Measurements from ENCODE around the gene ANK3.

Gene ANK3

GRCh38 chr10:60200012-60200681, 189.5 kb downstream of the ANK3 start:
- Histone ChIP-seq H3K27ac (ENCODE audit: low read length) (no peak overlapping the region), H3K9me3 (ENCODE audit: control insufficient read depth in 2 of 2, low read length in 2 of 2) (no peaks in the 10 kb centered on the region), H3K27me3 (ENCODE audit: control insufficient read depth in 1 of 2, insufficient read depth in 2 of 2, low read length in 2 of 2) (no peaks in the 10 kb centered on the region), H3K4me3 (ENCODE audit: low read length in 2 of 2) (no peak overlapping the region), H3K4me1 (ENCODE audit: control insufficient read depth, insufficient read depth, low read length) (no peaks in the 10 kb centered on the region), H3K36me3 (ENCODE audit: control insufficient read depth in 2 of 2, insufficient read depth in 2 of 2, low read length in 2 of 2) (peaks cover 0 to 3% of the 10 kb centered on the region in 2 donors), H3K9ac (ENCODE audit: low read length in 2 of 2) (no peak overlapping the region)

DNA sequence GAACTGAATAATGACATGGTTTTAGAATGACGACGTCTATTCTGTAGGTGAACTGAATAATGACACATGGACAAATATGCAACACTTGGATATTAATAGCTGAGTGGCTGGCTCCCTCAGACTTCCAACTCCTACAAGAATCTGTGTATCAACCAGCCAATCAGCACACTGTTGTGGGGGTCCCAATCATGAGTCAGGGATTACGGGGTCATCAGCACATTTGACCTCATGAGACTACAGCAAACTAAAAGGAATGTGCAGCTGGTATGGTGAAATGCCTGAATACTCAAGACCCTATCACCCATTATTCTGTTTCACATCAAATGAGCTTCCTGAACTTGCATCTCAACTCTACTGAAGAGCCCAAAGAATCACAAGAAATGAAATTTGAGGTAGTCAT, 192.5 kb downstream of the ANK3 start:
- Histone ChIP-seq H3K4me3 (ENCODE audit: low read length in 2 of 2) (no peak overlapping the region), H3K27me3 (ENCODE audit: control insufficient read depth in 1 of 2, insufficient read depth in 2 of 2, low read length in 2 of 2) (no peaks in the 10 kb centered on the region), H3K9me3 (ENCODE audit: control insufficient read depth in 2 of 2, low read length in 2 of 2) (no peaks in the 10 kb centered on the region), H3K4me1 (ENCODE audit: control insufficient read depth, insufficient read depth, low read length) (no peaks in the 10 kb centered on the region), H3K27ac (ENCODE audit: low read length) (no peak overlapping the region), H3K36me3 (ENCODE audit: control insufficient read depth in 2 of 2, insufficient read depth in 2 of 2, low read length in 2 of 2) (peaks cover 0 to 3% of the 10 kb centered on the region in 2 donors), H3K9ac (ENCODE audit: low read length in 2 of 2) (no peak overlapping the region)

DNA sequence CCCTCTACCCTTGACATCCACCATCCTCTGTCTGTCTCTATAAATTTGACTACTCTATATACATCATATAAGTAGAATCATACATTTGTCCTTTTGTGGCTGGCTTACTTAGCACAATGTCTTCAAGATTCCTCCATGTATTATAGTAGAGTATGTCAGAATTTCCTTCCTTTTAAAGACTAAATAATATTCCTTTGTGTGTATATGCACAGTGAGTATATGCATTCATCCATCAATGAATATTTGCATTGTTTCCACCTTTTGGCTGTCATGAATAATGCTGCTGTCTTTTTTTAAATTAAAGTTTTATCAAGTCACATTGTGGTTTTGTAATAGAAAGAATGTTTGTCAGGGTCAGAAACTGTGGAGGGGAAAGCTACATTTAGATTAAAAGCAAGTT, 195.3 kb downstream of the ANK3 start:
- Histone ChIP-seq H3K27ac (ENCODE audit: low read length) (no peak overlapping the region), H3K27me3 (ENCODE audit: control insufficient read depth in 1 of 2, insufficient read depth in 2 of 2, low read length in 2 of 2) (no peaks in the 10 kb centered on the region), H3K4me1 (ENCODE audit: control insufficient read depth, insufficient read depth, low read length) (no peaks in the 10 kb centered on the region), H3K9me3 (ENCODE audit: control insufficient read depth in 2 of 2, low read length in 2 of 2) (no peaks in the 10 kb centered on the region), H3K36me3 (ENCODE audit: control insufficient read depth in 2 of 2, insufficient read depth in 2 of 2, low read length in 2 of 2) (peaks cover 0 to 3% of the 10 kb centered on the region in 2 donors), H3K4me3 (ENCODE audit: low read length in 2 of 2) (no peak overlapping the region), H3K9ac (ENCODE audit: low read length in 2 of 2) (no peak overlapping the region)

GRCh38 chr10:60192946-60193345, 196.7 kb downstream of the ANK3 start:
- Histone ChIP-seq H3K4me3 (ENCODE audit: low read length in 2 of 2) (no peak overlapping the region), H3K27me3 (ENCODE audit: control insufficient read depth in 1 of 2, insufficient read depth in 2 of 2, low read length in 2 of 2) (no peaks in the 10 kb centered on the region), H3K27ac (ENCODE audit: low read length) (no peak overlapping the region), H3K9me3 (ENCODE audit: control insufficient read depth in 2 of 2, low read length in 2 of 2) (no peaks in the 10 kb centered on the region), H3K9ac (ENCODE audit: low read length in 2 of 2) (no peak overlapping the region), H3K4me1 (ENCODE audit: control insufficient read depth, insufficient read depth, low read length) (no peaks in the 10 kb centered on the region), H3K36me3 (ENCODE audit: control insufficient read depth in 2 of 2, insufficient read depth in 2 of 2, low read length in 2 of 2) (peaks cover 0 to 3% of the 10 kb centered on the region in 2 donors)

- Histone ChIP-seq H3K4me1 (ENCODE audit: control insufficient read depth, insufficient read depth, low read length) (no peaks in the 10 kb centered on the region), H3K36me3 (ENCODE audit: control insufficient read depth in 2 of 2, insufficient read depth in 2 of 2, low read length in 2 of 2) (no peaks in the 10 kb centered on the region), H3K4me3 (ENCODE audit: low read length in 2 of 2) (no peak overlapping the region), H3K27me3 (ENCODE audit: control insufficient read depth in 1 of 2, insufficient read depth in 2 of 2, low read length in 2 of 2) (no peaks in the 10 kb centered on the region), H3K9me3 (ENCODE audit: control insufficient read depth in 2 of 2, low read length in 2 of 2) (no peaks in the 10 kb centered on the region), H3K27ac (ENCODE audit: low read length) (no peak overlapping the region), H3K9ac (ENCODE audit: low read length in 2 of 2) (no peak overlapping the region)
Measured at GRCh38 chr10:60189861-60190475, 199.7 kb downstream of the ANK3 start.

DNA sequence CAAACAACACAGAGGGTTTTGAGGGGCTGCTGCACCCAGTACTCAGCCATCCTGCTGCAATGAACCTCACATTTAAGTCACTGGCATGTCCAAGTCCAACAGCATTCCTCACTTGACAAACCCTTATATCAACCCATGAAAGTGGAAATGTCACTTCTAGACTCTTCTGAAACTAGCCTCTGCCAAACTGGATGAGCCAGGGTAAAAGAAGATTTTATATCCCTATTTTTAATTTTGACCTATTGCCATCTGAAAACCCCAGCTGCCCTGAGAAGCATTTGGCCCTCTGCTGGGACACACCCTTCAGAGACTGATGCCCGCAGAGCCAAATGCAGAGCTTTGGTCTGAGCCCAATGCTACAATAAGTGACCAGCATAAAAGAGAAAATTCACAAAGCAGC, 201.1 kb downstream of the ANK3 start:
- no peaks in the 10 kb centered on the region for H3K27me3 ChIP-seq (ENCODE audit: control insufficient read depth in 1 of 2, insufficient read depth in 2 of 2, low read length in 2 of 2)
- no peaks in the 10 kb centered on the region for H3K4me1 ChIP-seq (ENCODE audit: control insufficient read depth, insufficient read depth, low read length)
- no peak overlapping the region for H3K9ac ChIP-seq (ENCODE audit: low read length in 2 of 2)
- H3K9me3 ChIP-seq (ENCODE audit: control insufficient read depth in 2 of 2, low read length in 2 of 2), result no peaks in the 10 kb centered on the region
- no peak overlapping the region for H3K27ac ChIP-seq (ENCODE audit: low read length)
- H3K4me3 ChIP-seq (ENCODE audit: low read length in 2 of 2), result no peak overlapping the region
- H3K36me3 ChIP-seq (ENCODE audit: control insufficient read depth in 2 of 2, insufficient read depth in 2 of 2, low read length in 2 of 2), result no peaks in the 10 kb centered on the region

DNA sequence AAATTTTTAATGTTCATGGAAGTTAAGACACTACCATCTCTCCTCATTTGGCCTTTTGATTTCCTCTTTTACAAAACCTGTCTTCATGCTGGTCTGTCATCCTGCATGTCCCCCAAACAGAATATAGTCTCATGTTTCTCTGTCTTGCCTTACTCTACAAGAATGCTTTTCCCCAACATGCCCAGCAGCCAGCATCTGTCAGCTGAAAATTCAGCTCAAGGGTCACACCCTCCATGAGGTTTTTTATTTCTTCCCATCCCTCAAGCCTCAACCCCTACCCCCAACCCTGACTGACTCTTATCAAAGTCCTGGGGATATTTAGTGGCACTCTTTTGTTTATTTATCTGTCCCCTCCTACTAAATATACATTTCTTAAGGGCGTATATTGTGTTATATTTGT, 202.0 kb downstream of the ANK3 start:
- Histone ChIP-seq H3K27ac (ENCODE audit: low read length) (no peak overlapping the region), H3K36me3 (ENCODE audit: control insufficient read depth in 2 of 2, insufficient read depth in 2 of 2, low read length in 2 of 2) (no peaks in the 10 kb centered on the region), H3K9me3 (ENCODE audit: control insufficient read depth in 2 of 2, low read length in 2 of 2) (no peaks in the 10 kb centered on the region), H3K4me3 (ENCODE audit: low read length in 2 of 2) (no peak overlapping the region), H3K4me1 (ENCODE audit: control insufficient read depth, insufficient read depth, low read length) (no peaks in the 10 kb centered on the region), H3K9ac (ENCODE audit: low read length in 2 of 2) (no peak overlapping the region), H3K27me3 (ENCODE audit: control insufficient read depth in 1 of 2, insufficient read depth in 2 of 2, low read length in 2 of 2) (no peaks in the 10 kb centered on the region)

- no peak overlapping the region for H3K4me3 ChIP-seq (ENCODE audit: low read length in 2 of 2)
- H3K27ac ChIP-seq (ENCODE audit: low read length), result no peak overlapping the region
- no peaks in the 10 kb centered on the region for H3K36me3 ChIP-seq (ENCODE audit: control insufficient read depth in 2 of 2, insufficient read depth in 2 of 2, low read length in 2 of 2)
- no peak overlapping the region for H3K9ac ChIP-seq (ENCODE audit: low read length in 2 of 2)
- no peaks in the 10 kb centered on the region for H3K9me3 ChIP-seq (ENCODE audit: control insufficient read depth in 2 of 2, low read length in 2 of 2)
- no peaks in the 10 kb centered on the region for H3K4me1 ChIP-seq (ENCODE audit: control insufficient read depth, insufficient read depth, low read length)
- H3K27me3 ChIP-seq (ENCODE audit: control insufficient read depth in 1 of 2, insufficient read depth in 2 of 2, low read length in 2 of 2), result no peaks in the 10 kb centered on the region
Measured at GRCh38 chr10:60186315-60187071, 203.2 kb downstream of the ANK3 start.

- H3K36me3 ChIP-seq (ENCODE audit: control insufficient read depth in 2 of 2, insufficient read depth in 2 of 2, low read length in 2 of 2), result no peaks in the 10 kb centered on the region
- H3K4me1 ChIP-seq (ENCODE audit: control insufficient read depth, insufficient read depth, low read length), result no peaks in the 10 kb centered on the region
- H3K9me3 ChIP-seq (ENCODE audit: control insufficient read depth in 2 of 2, low read length in 2 of 2), result no peaks in the 10 kb centered on the region
- no peak overlapping the region for H3K27ac ChIP-seq (ENCODE audit: low read length)
- no peaks in the 10 kb centered on the region for H3K27me3 ChIP-seq (ENCODE audit: control insufficient read depth in 1 of 2, insufficient read depth in 2 of 2, low read length in 2 of 2)
- no peak overlapping the region for H3K9ac ChIP-seq (ENCODE audit: low read length in 2 of 2)
- no peak overlapping the region for H3K4me3 ChIP-seq (ENCODE audit: low read length in 2 of 2)
Measured at GRCh38 chr10:60185421-60185820, 204.3 kb downstream of the ANK3 start.

GRCh38 chr10:60182691-60183090, 207.0 kb downstream of the ANK3 start:
- H3K27ac ChIP-seq (ENCODE audit: low read length), result no peak overlapping the region

DNA sequence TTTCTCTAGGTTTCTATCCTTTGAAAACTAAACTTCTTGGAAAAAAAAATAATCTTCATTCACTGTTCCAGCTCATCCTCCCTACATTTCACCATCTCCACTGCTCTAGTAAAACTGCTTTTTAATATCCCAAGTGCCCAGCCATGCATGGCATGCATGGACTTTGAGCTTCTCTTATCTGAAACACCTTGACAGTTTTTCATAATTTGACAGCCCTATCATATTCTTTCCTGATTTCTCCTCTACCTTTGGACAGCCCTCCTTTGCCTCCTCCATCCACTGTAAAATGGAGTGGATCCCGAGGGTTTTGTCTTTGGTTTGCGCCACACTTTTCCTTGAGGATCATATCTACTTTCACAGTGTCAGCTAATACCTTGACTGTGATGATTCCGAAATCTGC, 212.8 kb downstream of the ANK3 start:
- Histone ChIP-seq H3K4me1 (ENCODE audit: control insufficient read depth, insufficient read depth, low read length) (no peaks in the 10 kb centered on the region), H3K27ac (ENCODE audit: low read length) (no peak overlapping the region), H3K9me3 (ENCODE audit: control insufficient read depth in 2 of 2, low read length in 2 of 2) (no peaks in the 10 kb centered on the region), H3K4me3 (ENCODE audit: low read length in 2 of 2) (no peak overlapping the region), H3K27me3 (ENCODE audit: control insufficient read depth in 1 of 2, insufficient read depth in 2 of 2, low read length in 2 of 2) (no peaks in the 10 kb centered on the region), H3K36me3 (ENCODE audit: control insufficient read depth in 2 of 2, insufficient read depth in 2 of 2, low read length in 2 of 2) (no peaks in the 10 kb centered on the region), H3K9ac (ENCODE audit: low read length in 2 of 2) (no peak overlapping the region)

More at GRCh38 chr10:60182691-60183090, 207.0 kb downstream of the ANK3 start:
- H3K27me3 ChIP-seq (ENCODE audit: control insufficient read depth in 1 of 2, insufficient read depth in 2 of 2, low read length in 2 of 2), result no peaks in the 10 kb centered on the region
- H3K36me3 ChIP-seq (ENCODE audit: control insufficient read depth in 2 of 2, insufficient read depth in 2 of 2, low read length in 2 of 2), result no peaks in the 10 kb centered on the region
- H3K4me3 ChIP-seq (ENCODE audit: low read length in 2 of 2), result no peak overlapping the region
- no peaks in the 10 kb centered on the region for H3K4me1 ChIP-seq (ENCODE audit: control insufficient read depth, insufficient read depth, low read length)
- H3K9me3 ChIP-seq (ENCODE audit: control insufficient read depth in 2 of 2, low read length in 2 of 2), result no peaks in the 10 kb centered on the region
- H3K9ac ChIP-seq (ENCODE audit: low read length in 2 of 2), result no peak overlapping the region
